Neural crest cell (in vitro differentiated cells): ENCODE data around the gene CAPN13. TPM values are rescaled to one million over a fixed set of nuclear protein-coding genes. Genes with fewer than 3 reads are reported as not detected.

Source experiments
- DNase-seq: peaks from one replicate; pipeline ENCODE4 v3.0.0; 2021; ENCODE audit warnings: low read depth, mixed read lengths, low spot score
- H3K27ac Mint-ChIP-seq: one replicate; pipeline ENCODE4 v1.8.0; 2021; ENCODE audit warnings: mild to moderate bottlenecking, mixed read lengths; ENCODE audit not compliant: unreplicated experiment
- H3K27me3 Mint-ChIP-seq: 2 replicates; pipeline ENCODE4 v1.8.0; 2021; ENCODE audit warnings: low read depth, mild to moderate bottlenecking, mixed read lengths
- H3K36me3 Mint-ChIP-seq: 2 replicates; pipeline ENCODE4 v1.8.0; 2021; ENCODE audit warnings: low read depth, mild to moderate bottlenecking, mixed read lengths
- H3K4me1 Mint-ChIP-seq: 2 replicates; pipeline ENCODE4 v1.8.0; 2021; ENCODE audit warnings: mixed read lengths
- H3K4me3 Mint-ChIP-seq: one replicate; pipeline ENCODE4 v1.8.0; 2021; ENCODE audit warnings: mild to moderate bottlenecking, mixed read lengths
- H3K9me3 Mint-ChIP-seq: 2 replicates; pipeline ENCODE4 v1.8.0; 2021; ENCODE audit warnings: mixed read lengths
- CTCF ChIP-seq: fragments of 200-600 bp; sonication (generic); conservative IDR thresholded peaks from 2 replicates; pipeline ENCODE4 v1.5.0; 2021; ENCODE audit warnings: antibody characterized with exemption, mild to moderate bottlenecking
- total RNA-seq: library from RNA; stranded (reverse); gene quantifications from 2 replicates; pipeline ENCODE4 v1.2.1, GENCODE V29; 2021

The CAPN13 gene
- total RNA-seq, 1 donor from 2014 or later = not detected

- no peaks in the 10 kb centered on the region for H3K36me3 Mint-ChIP-seq
- H3K9me3 Mint-ChIP-seq = no peaks in the 10 kb centered on the region
- no peak overlapping the region for H3K27ac Mint-ChIP-seq
- no peak overlapping the region for H3K4me3 Mint-ChIP-seq
- no peak for DNase-seq
- H3K27me3 Mint-ChIP-seq = no peaks in the 10 kb centered on the region
- no peak for TF ChIP-seq CTCF
- H3K4me1 Mint-ChIP-seq = no peaks in the 10 kb centered on the region
These were observed 120.6 kb downstream of the CAPN13 start for GRCh38 chr2:30686669-30687068.

- Mint-ChIP-seq H3K27ac (no peak overlapping the region), H3K9me3 (no peaks in the 10 kb centered on the region), H3K4me1 (no peaks in the 10 kb centered on the region), H3K27me3 (no peaks in the 10 kb centered on the region), H3K36me3 (no peaks in the 10 kb centered on the region), H3K4me3 (no peak overlapping the region)
- peak; percentile 15 for DNase-seq
- no peak for TF ChIP-seq CTCF
These were observed 121.2 kb downstream of the CAPN13 start for GRCh38 chr2:30686000-30686399.

GRCh38 chr2:30684996-30685395 lies 122.2 kb downstream of the CAPN13 start:
- no peaks in the 10 kb centered on the region for H3K4me1 Mint-ChIP-seq
- no peak for DNase-seq
- H3K27ac Mint-ChIP-seq = no peak overlapping the region

GRCh38 chr2:30684516-30684915 lies 122.7 kb downstream of the CAPN13 start:
- no peak for TF ChIP-seq CTCF
- Mint-ChIP-seq H3K4me3 (no peak overlapping the region), H3K4me1 (no peaks in the 10 kb centered on the region), H3K27me3 (no peaks in the 10 kb centered on the region), H3K27ac (no peak overlapping the region), H3K36me3 (no peaks in the 10 kb centered on the region), H3K9me3 (no peaks in the 10 kb centered on the region)
- no peak for DNase-seq

More at GRCh38 chr2:30684996-30685395, 122.2 kb downstream of the CAPN13 start:
- H3K9me3 Mint-ChIP-seq = no peaks in the 10 kb centered on the region
- TF ChIP-seq CTCF = no peak
- H3K27me3 Mint-ChIP-seq = no peaks in the 10 kb centered on the region
- H3K36me3 Mint-ChIP-seq = no peaks in the 10 kb centered on the region
- H3K4me3 Mint-ChIP-seq = no peak overlapping the region

- H3K27me3 Mint-ChIP-seq = no peaks in the 10 kb centered on the region
- H3K4me3 Mint-ChIP-seq = no peak overlapping the region
- no peak overlapping the region for H3K27ac Mint-ChIP-seq
- peaks cover 2% of the 10 kb centered on the region for H3K4me1 Mint-ChIP-seq
- H3K36me3 Mint-ChIP-seq = no peaks in the 10 kb centered on the region
- no peaks in the 10 kb centered on the region for H3K9me3 Mint-ChIP-seq
- DNase-seq = no peak
- no peak for TF ChIP-seq CTCF
These were observed 123.2 kb downstream of the CAPN13 start for GRCh38 chr2:30684026-30684425.
